ENCODE results near the gene RAB1A.

DNA sequence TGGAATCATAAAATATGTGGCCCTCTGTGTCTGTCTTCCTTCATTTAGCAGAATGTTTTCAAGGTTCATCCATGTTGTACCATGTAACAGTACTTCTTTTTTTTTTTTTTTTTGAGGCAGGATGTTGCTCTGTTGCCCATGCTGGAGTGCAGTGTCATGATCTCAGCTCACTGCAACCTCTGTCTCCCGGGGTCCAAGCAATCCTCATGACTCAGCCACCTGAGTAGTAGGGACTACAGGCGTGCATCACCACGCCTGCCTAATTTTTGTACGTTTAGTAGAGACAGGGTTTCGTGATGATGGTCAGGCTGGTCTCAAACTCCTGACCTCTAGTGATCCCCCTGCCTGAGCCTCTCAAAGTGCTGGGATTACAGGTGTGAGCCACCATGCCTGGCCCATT is 31.2 kb downstream of the RAB1A start:
- TF ChIP-seq EZH2phosphoT487 (IDR thresholded peaks at IDR 0.05; ENCODE audit: low read length) (no peak), CTCF (IDR thresholded peaks at IDR 0.05; ENCODE audit: low read length) (no peak), EZH2 (optimal IDR thresholded peaks at IDR 0.05; ENCODE audit: low read depth, low read length) (no peak)

Data from MM.1S (cell line).